OCI-LY7 (cell line): ENCODE results near the gene CYP24A1. TPM values are rescaled to one million over a fixed set of nuclear protein-coding genes. Genes with fewer than 3 reads are reported as not detected.

Experiments
- BruUV-seq: library from RNA; stranded (reverse); fragments of 400-500 nt; replicated peaks from 2 replicates; lab custom pipeline; 2021; lab: Mats Ljungman, UMichigan
- CTCF ChIA-PET: fragments of 300-600 bp; sonication (Branson Sonifier 250); formaldehyde crosslinking; loops from one replicate; lab custom pipeline; 2022; ENCODE audit warnings: antibody characterized with exemption; ENCODE audit not compliant: unreplicated experiment; lab: Charles Lee
- POLR2A ChIA-PET: fragments of 300-600 bp; sonication (Branson Sonifier 250); formaldehyde crosslinking; loops from one replicate; lab custom pipeline; 2022; ENCODE audit warnings: antibody characterized with exemption; lab: Charles Lee
- DNase-seq: peaks from one replicate; pipeline ENCODE4 v3.0.0-alpha.2; 2015; ENCODE audit warnings: low spot score
- H2AFZ ChIP-seq: fragments of 200-600 bp; sonication (generic), shearing (Covaris generic); 2 replicates; pipeline ENCODE4 v1.6.1; 2014; ENCODE audit warnings: mild to moderate bottlenecking, antibody characterized with exemption, low read length, moderate library complexity
- H3K27ac ChIP-seq: fragments of 200-600 bp; sonication (generic); 2 replicates; pipeline ENCODE4 v1.5.1; 2014; ENCODE audit warnings: mixed run types, low read depth, mild to moderate bottlenecking, moderate library complexity, low read length, inconsistent platforms; ENCODE audit not compliant: poor library complexity, severe bottlenecking
- H3K36me3 ChIP-seq: fragments of 200-600 bp; sonication (generic); 2 replicates; pipeline ENCODE4 v1.6.1; 2014; ENCODE audit warnings: mild to moderate bottlenecking, antibody characterized with exemption, low read length, moderate library complexity, mixed read lengths; ENCODE audit not compliant: insufficient read depth
- H3K4me1 ChIP-seq: fragments of 200-600 bp; sonication (generic); 2 replicates; pipeline ENCODE4 v1.5.1; 2014; ENCODE audit warnings: mild to moderate bottlenecking, low read length; ENCODE audit not compliant: insufficient read depth, poor library complexity, severe bottlenecking
- H3K4me2 ChIP-seq: fragments of 200-600 bp; sonication (generic); 2 replicates; pipeline ENCODE4 v1.6.1; 2014; ENCODE audit warnings: mild to moderate bottlenecking, low read length
- H3K4me3 ChIP-seq: fragments of 200-600 bp; sonication (generic); 2 replicates; pipeline ENCODE4 v1.5.1; 2014; ENCODE audit warnings: mild to moderate bottlenecking, low read depth, low read length; ENCODE audit not compliant: poor library complexity, severe bottlenecking
- H3K79me2 ChIP-seq: fragments of 200-600 bp; sonication (generic); 2 replicates; pipeline ENCODE4 v1.6.1; 2016; ENCODE audit warnings: low read depth, mild to moderate bottlenecking, low read length, moderate library complexity, mixed read lengths; ENCODE audit not compliant: insufficient read depth
- H3K9me2 ChIP-seq: fragments of 200-600 bp; sonication (generic); 2 replicates; pipeline ENCODE4 v1.6.1; 2016; ENCODE audit warnings: mild to moderate bottlenecking, low read length, mixed read lengths; ENCODE audit not compliant: insufficient read depth
- H3K9me3 ChIP-seq: fragments of 200-600 bp; sonication (generic); 2 replicates; pipeline ENCODE4 v1.6.1; 2014; ENCODE audit warnings: mild to moderate bottlenecking, mixed run types, low read length, mixed read lengths
- H4K20me1 ChIP-seq: fragments of 200-600 bp; sonication (generic); 2 replicates; pipeline ENCODE4 v1.6.1; 2014; ENCODE audit warnings: mild to moderate bottlenecking, antibody characterized with exemption, low read length, moderate library complexity, mixed read lengths; ENCODE audit not compliant: insufficient read depth
- CTCF ChIP-seq: fragments of 200-600 bp; sonication (generic); conservative IDR thresholded peaks from 2 replicates; pipeline ENCODE4 v1.5.1; 2014; ENCODE audit warnings: mild to moderate bottlenecking, antibody characterized with exemption, low read length, moderate library complexity, mixed read lengths
- EZH2phosphoT487 ChIP-seq: fragments of 200-600 bp; sonication (generic); IDR thresholded peaks from 2 replicates; pipeline ENCODE4 v1.6.1; 2018; ENCODE audit warnings: low read depth, borderline replicate concordance, mild to moderate bottlenecking, mixed run types, antibody characterized with exemption, low read length, moderate library complexity, mixed read lengths
- intact Hi-C: fragments of 100-400 bp; cut with micrococcal nuclease; formaldehyde crosslinking; loops from one replicate; pipeline ENCODE4 v1.10.0; 2022; ENCODE audit not compliant: unreplicated experiment
- total RNA-seq, 2 experiments: library from RNA; depleted of rRNA in 1 of 2; stranded (reverse); fragments of >200 nt in 1 of 2; shearing (Covaris generic) in 1 of 2; gene quantifications; 2 replicates each; pipeline ENCODE4 v1.2.3, GENCODE V29; 2014 to 2022

The CYP24A1 gene
- total RNA-seq, 2 experiments from 2014 or later = not detected

- H3K36me3 ChIP-seq = no peaks in the 10 kb centered on the region
- DNase-seq = no peak
- CTCF ChIA-PET = no interaction called here
- no peaks in the 10 kb centered on the region for H3K9me2 ChIP-seq
- no peaks in the 10 kb centered on the region for H3K4me1 ChIP-seq
- H3K4me2 ChIP-seq = no peak overlapping the region
- TF ChIP-seq CTCF (no peak), EZH2phosphoT487 (no peak)
- no peaks in the 10 kb centered on the region for H3K9me3 ChIP-seq
- BruUV-seq = no TSS peak
- POLR2A ChIA-PET = no interaction called here
- H3K4me3 ChIP-seq = no peak overlapping the region
- no peak overlapping the region for H3K27ac ChIP-seq
- H3K79me2 ChIP-seq = no peaks in the 10 kb centered on the region
- intact Hi-C loops = no loop called here
- no peaks in the 10 kb centered on the region for H4K20me1 ChIP-seq
- no peak overlapping the region for H2AFZ ChIP-seq
Measured at GRCh38 chr20:54148947-54149764, 24.6 kb downstream of the CYP24A1 start.

- H3K4me1 ChIP-seq = no peaks in the 10 kb centered on the region
- TF ChIP-seq CTCF (no peak), EZH2phosphoT487 (no peak)
- no peaks in the 10 kb centered on the region for H3K36me3 ChIP-seq
- no peak overlapping the region for H3K27ac ChIP-seq
- H3K9me2 ChIP-seq = no peaks in the 10 kb centered on the region
- CTCF ChIA-PET = no interaction called here
- no peaks in the 10 kb centered on the region for H4K20me1 ChIP-seq
- H3K4me2 ChIP-seq = no peak overlapping the region
- intact Hi-C loops = no loop called here
- H3K79me2 ChIP-seq = no peaks in the 10 kb centered on the region
- POLR2A ChIA-PET = interaction anchor here (0.5 to 0.7 kb wide), 2 partner anchors 115 to 457 kb away, joined by 3 read pairs; no protein-coding TSS in a partner anchor
- H3K9me3 ChIP-seq = no peaks in the 10 kb centered on the region
- BruUV-seq = no TSS peak
- DNase-seq = no peak
- H2AFZ ChIP-seq = no peak overlapping the region
- H3K4me3 ChIP-seq = no peak overlapping the region
Measured at GRCh38 chr20:54146672-54147071, 27.1 kb downstream of the CYP24A1 start.

GRCh38 chr20:54144847-54145414, 28.9 kb downstream of the CYP24A1 start:
- Histone ChIP-seq H3K79me2 (no peaks in the 10 kb centered on the region), H3K4me1 (no peaks in the 10 kb centered on the region), H4K20me1 (no peaks in the 10 kb centered on the region), H3K4me2 (no peak overlapping the region), H3K9me2 (no peaks in the 10 kb centered on the region), H3K4me3 (no peak overlapping the region), H2AFZ (no peak overlapping the region), H3K27ac (no peak overlapping the region), H3K9me3 (no peaks in the 10 kb centered on the region), H3K36me3 (no peaks in the 10 kb centered on the region)
- no peak for DNase-seq
- no TSS peak for BruUV-seq
- intact Hi-C loops = no loop called here
- POLR2A ChIA-PET = interaction anchor here (0.7 to 1.1 kb wide), 3 partner anchors 22 to 41 kb away, joined by 4 read pairs; no protein-coding TSS in a partner anchor
- TF ChIP-seq EZH2phosphoT487 (no peak), CTCF (no peak)
- CTCF ChIA-PET = interaction anchor here (1.7 kb wide), 1 partner anchor 63 kb away, joined by 3 read pairs; the partner anchor contains the start of gene PFDN4
